ENCODE results near the gene CAPN5.

CAPN5 gene

GRCh38 chr11:77081381-77081851 is 14.6 kb downstream of the CAPN5 start:
- DNase-seq (ENCODE audit: low spot score), result no peak
- no peak for TF ChIP-seq CTCF (IDR thresholded peaks at IDR 0.05; ENCODE audit: extremely low read depth, insufficient read depth, missing control alignments)
- in situ Hi-C loops (cut with MboI; ENCODE audit: low pct_unique_long_range_greater_than_20kb, low sequenced_read_pairs, unreplicated experiment), result no loop called here

- DNase-seq (ENCODE audit: low spot score), result no peak
- TF ChIP-seq CTCF (IDR thresholded peaks at IDR 0.05; ENCODE audit: extremely low read depth, insufficient read depth, missing control alignments), result no peak
- in situ Hi-C loops (cut with MboI; ENCODE audit: low pct_unique_long_range_greater_than_20kb, low sequenced_read_pairs, unreplicated experiment), result no loop called here
These were observed 15.4 kb downstream of the CAPN5 start for GRCh38 chr11:77081976-77082836.

GRCh38 chr11:77082838-77083565 is 16.2 kb downstream of the CAPN5 start:
- in situ Hi-C loops (cut with MboI; ENCODE audit: low pct_unique_long_range_greater_than_20kb, low sequenced_read_pairs, unreplicated experiment), result no loop called here
- no peak for DNase-seq (ENCODE audit: low spot score)
- TF ChIP-seq CTCF (IDR thresholded peaks at IDR 0.05; ENCODE audit: extremely low read depth, insufficient read depth, missing control alignments), result no peak

GRCh38 chr11:77083566-77084245 is 16.9 kb downstream of the CAPN5 start:
- in situ Hi-C loops (cut with MboI; ENCODE audit: low pct_unique_long_range_greater_than_20kb, low sequenced_read_pairs, unreplicated experiment), result no loop called here
- DNase-seq (ENCODE audit: low spot score), result no peak
- TF ChIP-seq CTCF (IDR thresholded peaks at IDR 0.05; ENCODE audit: extremely low read depth, insufficient read depth, missing control alignments), result no peak

GRCh38 chr11:77084581-77085191 is 17.9 kb downstream of the CAPN5 start:
- no peak for DNase-seq (ENCODE audit: low spot score)
- TF ChIP-seq CTCF (IDR thresholded peaks at IDR 0.05; ENCODE audit: extremely low read depth, insufficient read depth, missing control alignments), result no peak
- in situ Hi-C loops (cut with MboI; ENCODE audit: low pct_unique_long_range_greater_than_20kb, low sequenced_read_pairs, unreplicated experiment), result no loop called here

- no peak for DNase-seq (ENCODE audit: low spot score)
- TF ChIP-seq CTCF (IDR thresholded peaks at IDR 0.05; ENCODE audit: extremely low read depth, insufficient read depth, missing control alignments), result no peak
- in situ Hi-C loops (cut with MboI; ENCODE audit: low pct_unique_long_range_greater_than_20kb, low sequenced_read_pairs, unreplicated experiment), result no loop called here
These were observed 18.9 kb downstream of the CAPN5 start for GRCh38 chr11:77085652-77086051.
